ENCODE results near the gene TNFRSF18.

DNA sequence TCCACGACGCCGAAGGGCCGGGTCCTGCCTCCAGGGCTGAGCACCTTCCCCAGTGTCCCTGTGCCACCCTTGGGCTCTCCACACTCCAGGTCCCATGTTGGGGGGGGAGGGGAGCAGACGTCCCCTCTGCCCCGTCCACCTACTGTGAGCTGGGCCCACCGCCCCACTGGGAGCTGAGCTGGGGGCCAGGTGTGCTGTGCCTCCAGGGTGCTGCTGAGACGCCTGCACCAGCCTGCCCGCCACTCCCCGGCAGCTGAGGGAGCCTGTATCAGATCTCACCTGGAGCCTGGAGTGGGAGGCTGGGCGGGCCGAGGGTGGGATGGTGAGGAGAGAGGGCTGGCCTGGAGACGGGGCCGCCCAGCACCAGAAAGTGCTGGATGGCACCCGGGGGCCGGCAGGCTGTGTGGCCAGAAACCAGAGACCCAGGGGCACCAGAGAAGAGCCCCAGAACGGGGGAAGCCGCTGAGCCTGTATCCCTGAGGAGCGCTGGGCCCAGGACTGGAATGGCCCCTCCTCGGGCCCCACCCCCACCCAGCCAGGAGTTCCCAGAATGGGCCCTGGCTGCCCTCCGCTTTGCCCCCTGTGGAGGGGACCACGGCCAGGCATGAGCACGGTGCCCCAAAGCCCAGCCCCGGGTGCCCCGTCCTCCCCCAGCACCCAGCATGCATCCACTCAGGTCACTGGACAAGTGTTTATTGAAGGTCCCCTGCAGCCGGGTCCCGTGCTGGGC is 3.4 kb downstream of the TNFRSF18 start:
- no peak for TF ChIP-seq POLR2A (IDR thresholded peaks at IDR 0.05)
- TF ChIP-seq, protein P1, sequence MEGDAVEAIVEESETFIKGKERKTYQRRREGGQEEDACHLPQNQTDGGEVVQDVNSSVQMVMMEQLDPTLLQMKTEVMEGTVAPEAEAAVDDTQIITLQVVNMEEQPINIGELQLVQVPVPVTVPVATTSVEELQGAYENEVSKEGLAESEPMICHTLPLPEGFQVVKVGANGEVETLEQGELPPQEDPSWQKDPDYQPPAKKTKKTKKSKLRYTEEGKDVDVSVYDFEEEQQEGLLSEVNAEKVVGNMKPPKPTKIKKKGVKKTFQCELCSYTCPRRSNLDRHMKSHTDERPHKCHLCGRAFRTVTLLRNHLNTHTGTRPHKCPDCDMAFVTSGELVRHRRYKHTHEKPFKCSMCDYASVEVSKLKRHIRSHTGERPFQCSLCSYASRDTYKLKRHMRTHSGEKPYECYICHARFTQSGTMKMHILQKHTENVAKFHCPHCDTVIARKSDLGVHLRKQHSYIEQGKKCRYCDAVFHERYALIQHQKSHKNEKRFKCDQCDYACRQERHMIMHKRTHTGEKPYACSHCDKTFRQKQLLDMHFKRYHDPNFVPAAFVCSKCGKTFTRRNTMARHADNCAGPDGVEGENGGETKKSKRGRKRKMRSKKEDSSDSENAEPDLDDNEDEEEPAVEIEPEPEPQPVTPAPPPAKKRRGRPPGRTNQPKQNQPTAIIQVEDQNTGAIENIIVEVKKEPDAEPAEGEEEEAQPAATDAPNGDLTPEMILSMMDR (IDR thresholded peaks at IDR 0.05), result no peak

Data from right lobe of liver (tissue), 4 donors.